ENCODE measurements around the gene OR2A2.

Gene OR2A2

DNA sequence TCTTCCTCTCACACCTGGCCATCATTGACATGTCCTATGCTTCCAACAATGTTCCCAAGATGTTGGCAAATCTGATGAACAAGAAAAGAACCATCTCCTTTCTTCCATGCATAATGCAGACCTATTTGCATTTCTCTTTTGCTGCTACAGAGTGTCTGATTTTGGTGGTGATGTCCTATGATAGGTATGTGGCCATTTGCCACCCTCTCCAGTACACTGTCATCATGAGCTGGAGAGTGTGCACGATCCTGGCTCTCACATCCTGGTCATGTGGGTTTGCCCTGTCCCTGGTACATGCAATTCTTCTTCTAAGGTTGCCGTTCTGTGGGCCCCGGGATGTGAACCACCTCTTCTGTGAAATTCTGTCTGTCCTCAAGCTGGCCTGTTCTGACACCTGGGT, 32.8 kb downstream of the OR2A2 start:
- no peak overlapping the region for H2BK120ac ChIP-seq (ENCODE audit: low read depth, low read length)
- no peak overlapping the region for H3K9ac ChIP-seq (ENCODE audit: low read depth, low read length, poor library complexity)
- H2BK12ac ChIP-seq (ENCODE audit: low read length) = no peak overlapping the region
- no peak for DNase-seq (ENCODE audit: low spot score)
- no peak overlapping the region for H3K4me3 ChIP-seq (ENCODE audit: low read length in 2 of 2)
- H3K18ac ChIP-seq (ENCODE audit: low read length) = no peak overlapping the region
- WGBS, 2 donors (ENCODE audit: extremely low coverage in 2 of 2, insufficient read length in 2 of 2, insufficient replicate concordance in 1 of 2) = no CpG with 5 or more reads among the region's 3 CpGs
- H3K36me3 ChIP-seq (replicated peaks in 1 of 2; ENCODE audit: control insufficient read depth in 2 of 2, insufficient read depth in 2 of 2, low read length in 2 of 2) = no peaks in the 10 kb centered on the region
- no peak overlapping the region for H4K8ac ChIP-seq (ENCODE audit: low read depth, low read length)
- H2AK5ac ChIP-seq (ENCODE audit: low read depth, low read length) = no peak overlapping the region
- H3K4me1 ChIP-seq (ENCODE audit: control insufficient read depth in 2 of 2, insufficient read depth in 1 of 2, low read depth in 1 of 2, low read length in 2 of 2) = no peaks in the 10 kb centered on the region
- H3K9me3 ChIP-seq (replicated peaks in 1 of 2; ENCODE audit: control insufficient read depth in 2 of 2, insufficient read depth in 1 of 2, low read depth in 1 of 2, low read length in 2 of 2) = peaks cover 0 to 2% of the 10 kb centered on the region in 2 donors
- H3K27ac ChIP-seq (replicated peaks; ENCODE audit: low read length) = no peak overlapping the region
- H3K4ac ChIP-seq (ENCODE audit: low read length) = no peak overlapping the region
- no peaks in the 10 kb centered on the region for H3K27me3 ChIP-seq (ENCODE audit: control insufficient read depth in 3 of 3, insufficient read depth in 3 of 3, low read depth in 1 of 3, low read length in 3 of 3)
- H4K91ac ChIP-seq (ENCODE audit: low read depth, low read length, poor library complexity) = no peak overlapping the region
- H2AFZ ChIP-seq (ENCODE audit: low read length) = no peak overlapping the region
- H2BK5ac ChIP-seq (ENCODE audit: low read length) = no peak overlapping the region
- H3K79me1 ChIP-seq (ENCODE audit: low read depth, low read length) = no peaks in the 10 kb centered on the region
- H3K14ac ChIP-seq (ENCODE audit: low read length) = no peak overlapping the region
- H3K4me2 ChIP-seq (ENCODE audit: insufficient read depth, low read length, poor library complexity, severe bottlenecking) = no peak overlapping the region
- H3K23ac ChIP-seq (ENCODE audit: low read depth, low read length, poor library complexity) = no peak overlapping the region
- no peak overlapping the region for H2BK15ac ChIP-seq (ENCODE audit: low read length)

DNA sequence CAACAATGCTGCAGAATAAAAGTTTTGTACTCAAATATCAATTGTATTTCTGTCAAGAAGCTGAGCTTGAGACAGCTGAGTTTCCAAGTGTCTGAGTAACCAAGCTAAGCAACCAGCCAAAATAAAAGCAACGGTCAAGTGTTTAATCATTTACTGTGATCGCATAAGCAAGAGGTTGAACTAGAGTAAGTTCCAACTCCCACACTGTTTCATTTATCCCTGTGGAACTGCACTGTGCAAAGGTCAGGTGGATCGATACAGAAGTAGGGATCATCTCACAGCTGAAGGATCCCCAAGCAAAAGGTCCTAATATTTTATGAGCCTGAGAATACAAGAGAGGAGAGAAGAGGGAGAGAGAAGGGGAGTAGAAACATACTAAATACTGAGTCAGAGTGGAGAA, 35.0 kb downstream of the OR2A2 start:
- no CpG with 5 or more reads among the region's 3 CpGs for WGBS, 2 donors (ENCODE audit: extremely low coverage in 2 of 2, insufficient read length in 2 of 2, insufficient replicate concordance in 1 of 2)
- Histone ChIP-seq H3K27me3 (ENCODE audit: control insufficient read depth in 3 of 3, insufficient read depth in 3 of 3, low read depth in 1 of 3, low read length in 3 of 3) (no peaks in the 10 kb centered on the region), H2BK120ac (ENCODE audit: low read depth, low read length) (no peak overlapping the region)

DNA sequence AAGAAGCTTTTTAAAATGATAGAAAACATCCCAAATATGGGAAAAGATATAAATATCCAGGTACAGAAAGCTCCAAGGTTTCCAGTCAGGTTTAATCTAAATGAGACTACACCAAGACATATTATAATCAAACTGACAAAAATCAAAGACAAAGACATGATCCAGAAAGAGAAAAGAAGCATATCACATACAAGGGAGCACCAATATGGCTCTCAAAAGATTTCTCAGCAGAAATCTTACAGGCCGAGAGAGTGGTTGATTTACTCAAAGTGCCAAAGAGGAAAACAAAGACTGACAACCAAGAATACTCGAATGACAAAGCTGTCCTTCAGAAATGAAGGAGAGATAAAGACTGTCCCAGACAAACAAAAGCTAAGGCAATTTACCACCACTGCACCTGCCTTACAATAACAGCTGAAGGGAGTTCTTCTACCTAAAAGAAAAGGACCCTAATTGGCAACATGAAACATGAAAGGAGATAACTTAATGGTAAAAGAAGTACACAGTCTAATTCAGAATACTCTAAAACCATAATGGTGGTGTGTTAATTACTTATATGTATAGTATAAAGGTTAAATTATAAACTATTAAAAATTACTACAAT, 38.9 kb downstream of the OR2A2 start:
- Histone ChIP-seq H3K18ac (ENCODE audit: low read length) (no peak overlapping the region), H3K27ac (replicated peaks; ENCODE audit: low read length) (no peak overlapping the region)
- WGBS, 2 donors (ENCODE audit: extremely low coverage in 2 of 2, insufficient read length in 2 of 2, insufficient replicate concordance in 1 of 2) = no CpG with 5 or more reads among the region's 2 CpGs

More for the DNA sequence above, 35.0 kb downstream of the OR2A2 start:
- H3K14ac ChIP-seq (ENCODE audit: low read length) = no peak overlapping the region
- no peaks in the 10 kb centered on the region for H3K79me1 ChIP-seq (ENCODE audit: low read depth, low read length)
- H3K9me3 ChIP-seq (replicated peaks in 1 of 2; ENCODE audit: control insufficient read depth in 2 of 2, insufficient read depth in 1 of 2, low read depth in 1 of 2, low read length in 2 of 2) = peaks cover 0 to 6% of the 10 kb centered on the region in 2 donors
- no peak overlapping the region for H2BK5ac ChIP-seq (ENCODE audit: low read length)
- H3K9ac ChIP-seq (ENCODE audit: low read depth, low read length, poor library complexity) = no peak overlapping the region
- H3K4me3 ChIP-seq (ENCODE audit: low read length in 2 of 2) = no peak overlapping the region
- H4K8ac ChIP-seq (ENCODE audit: low read depth, low read length) = no peak overlapping the region
- H3K4me1 ChIP-seq (ENCODE audit: control insufficient read depth in 2 of 2, insufficient read depth in 1 of 2, low read depth in 1 of 2, low read length in 2 of 2) = no peaks in the 10 kb centered on the region
- H3K18ac ChIP-seq (ENCODE audit: low read length) = no peak overlapping the region
- no peak overlapping the region for H4K91ac ChIP-seq (ENCODE audit: low read depth, low read length, poor library complexity)
- no peak overlapping the region for H3K4ac ChIP-seq (ENCODE audit: low read length)
- H3K36me3 ChIP-seq (replicated peaks in 1 of 2; ENCODE audit: control insufficient read depth in 2 of 2, insufficient read depth in 2 of 2, low read length in 2 of 2) = no peaks in the 10 kb centered on the region
- H2AFZ ChIP-seq (ENCODE audit: low read length) = no peak overlapping the region
- no peak overlapping the region for H3K4me2 ChIP-seq (ENCODE audit: insufficient read depth, low read length, poor library complexity, severe bottlenecking)
- H3K27ac ChIP-seq (replicated peaks; ENCODE audit: low read length) = no peak overlapping the region
- no peak overlapping the region for H2BK15ac ChIP-seq (ENCODE audit: low read length)
- no peak overlapping the region for H2BK12ac ChIP-seq (ENCODE audit: low read length)
- H2AK5ac ChIP-seq (ENCODE audit: low read depth, low read length) = no peak overlapping the region
- H3K23ac ChIP-seq (ENCODE audit: low read depth, low read length, poor library complexity) = no peak overlapping the region
- no peak for DNase-seq (ENCODE audit: low spot score)

DNA sequence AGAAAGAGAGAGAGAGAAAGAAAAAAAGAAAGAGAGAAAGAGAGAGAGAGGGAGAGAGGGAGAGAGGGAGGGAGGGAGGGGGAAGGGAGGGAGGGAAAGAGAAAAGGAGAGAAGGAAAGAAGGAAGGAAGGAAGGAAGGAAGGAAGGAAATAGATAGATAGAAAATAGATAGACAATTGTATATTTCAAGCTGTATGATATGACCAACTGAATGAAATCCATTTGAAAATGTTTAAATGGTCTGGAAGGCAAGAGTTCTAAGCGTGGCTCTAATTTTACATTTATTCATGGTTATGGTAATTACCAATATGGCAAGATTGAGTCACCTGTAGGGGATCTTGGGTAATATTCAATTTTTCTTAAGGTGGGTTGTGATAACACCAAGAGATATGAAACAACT, 49.5 kb downstream of the OR2A2 start:
- Histone ChIP-seq H3K18ac (ENCODE audit: low read length) (no peak overlapping the region), H2BK5ac (ENCODE audit: low read length) (no peak overlapping the region), H3K4me3 (ENCODE audit: low read length in 2 of 2) (no peak overlapping the region), H3K9me3 (replicated peaks in 1 of 2; ENCODE audit: control insufficient read depth in 2 of 2, insufficient read depth in 1 of 2, low read depth in 1 of 2, low read length in 2 of 2) (no peaks in the 10 kb centered on the region), H2BK15ac (ENCODE audit: low read length) (no peak overlapping the region), H3K79me1 (ENCODE audit: low read depth, low read length) (no peaks in the 10 kb centered on the region), H2BK12ac (ENCODE audit: low read length) (no peak overlapping the region), H3K4me1 (ENCODE audit: control insufficient read depth in 2 of 2, insufficient read depth in 1 of 2, low read depth in 1 of 2, low read length in 2 of 2) (no peaks in the 10 kb centered on the region), H3K23ac (ENCODE audit: low read depth, low read length, poor library complexity) (no peak overlapping the region), H3K27ac (replicated peaks; ENCODE audit: low read length) (no peak overlapping the region), H3K36me3 (replicated peaks in 1 of 2; ENCODE audit: control insufficient read depth in 2 of 2, insufficient read depth in 2 of 2, low read length in 2 of 2) (no peaks in the 10 kb centered on the region), H3K27me3 (ENCODE audit: control insufficient read depth in 3 of 3, insufficient read depth in 3 of 3, low read depth in 1 of 3, low read length in 3 of 3) (no peaks in the 10 kb centered on the region), H4K8ac (ENCODE audit: low read depth, low read length) (no peak overlapping the region), H3K14ac (ENCODE audit: low read length) (no peak overlapping the region), H3K4me2 (ENCODE audit: insufficient read depth, low read length, poor library complexity, severe bottlenecking) (no peak overlapping the region), H2BK120ac (ENCODE audit: low read depth, low read length) (no peak overlapping the region), H2AFZ (ENCODE audit: low read length) (no peak overlapping the region), H2AK5ac (ENCODE audit: low read depth, low read length) (no peak overlapping the region), H3K9ac (ENCODE audit: low read depth, low read length, poor library complexity) (no peak overlapping the region), H4K91ac (ENCODE audit: low read depth, low read length, poor library complexity) (no peak overlapping the region), H3K4ac (ENCODE audit: low read length) (no peak overlapping the region)
- DNase-seq (ENCODE audit: low spot score) = no peak
- WGBS, 2 donors (ENCODE audit: extremely low coverage in 2 of 2, insufficient read length in 2 of 2, insufficient replicate concordance in 1 of 2) = no CpG with 5 or more reads among the region's 1 CpG

More for the DNA sequence above, 38.9 kb downstream of the OR2A2 start:
- H3K23ac ChIP-seq (ENCODE audit: low read depth, low read length, poor library complexity) = no peak overlapping the region
- H4K91ac ChIP-seq (ENCODE audit: low read depth, low read length, poor library complexity) = no peak overlapping the region
- H2BK5ac ChIP-seq (ENCODE audit: low read length) = no peak overlapping the region
- H3K9ac ChIP-seq (ENCODE audit: low read depth, low read length, poor library complexity) = no peak overlapping the region
- no peak for DNase-seq (ENCODE audit: low spot score)
- no peak overlapping the region for H3K4ac ChIP-seq (ENCODE audit: low read length)
- no peak overlapping the region for H2BK120ac ChIP-seq (ENCODE audit: low read depth, low read length)
- H2BK15ac ChIP-seq (ENCODE audit: low read length) = no peak overlapping the region
- H2AK5ac ChIP-seq (ENCODE audit: low read depth, low read length) = no peak overlapping the region
- H3K4me2 ChIP-seq (ENCODE audit: insufficient read depth, low read length, poor library complexity, severe bottlenecking) = no peak overlapping the region
- no peaks in the 10 kb centered on the region for H3K79me1 ChIP-seq (ENCODE audit: low read depth, low read length)
- no peak overlapping the region for H4K8ac ChIP-seq (ENCODE audit: low read depth, low read length)
- peaks cover 0 to 6% of the 10 kb centered on the region in 2 donors for H3K9me3 ChIP-seq (replicated peaks in 1 of 2; ENCODE audit: control insufficient read depth in 2 of 2, insufficient read depth in 1 of 2, low read depth in 1 of 2, low read length in 2 of 2)
- no peaks in the 10 kb centered on the region for H3K4me1 ChIP-seq (ENCODE audit: control insufficient read depth in 2 of 2, insufficient read depth in 1 of 2, low read depth in 1 of 2, low read length in 2 of 2)
- no peaks in the 10 kb centered on the region for H3K27me3 ChIP-seq (ENCODE audit: control insufficient read depth in 3 of 3, insufficient read depth in 3 of 3, low read depth in 1 of 3, low read length in 3 of 3)
- H2AFZ ChIP-seq (ENCODE audit: low read length) = no peak overlapping the region
- H3K36me3 ChIP-seq (replicated peaks in 1 of 2; ENCODE audit: control insufficient read depth in 2 of 2, insufficient read depth in 2 of 2, low read length in 2 of 2) = no peaks in the 10 kb centered on the region
- no peak overlapping the region for H2BK12ac ChIP-seq (ENCODE audit: low read length)
- no peak overlapping the region for H3K4me3 ChIP-seq (ENCODE audit: low read length in 2 of 2)
- H3K14ac ChIP-seq (ENCODE audit: low read length) = no peak overlapping the region

Measured in neuronal stem cell (in vitro differentiated cells).